HepG2 (cell line): ENCODE data around the gene MYO5B. TPM values are rescaled to one million over a fixed set of nuclear protein-coding genes. Genes with fewer than 3 reads are reported as not detected.

Source experiments
- KIAA2018 ChIP-seq: sonication (generic); formaldehyde crosslinking; IDR thresholded peaks from 2 replicates; pipeline ENCODE4 v1.5.0; 2020; ENCODE audit warnings: mild to moderate bottlenecking, missing genetic modification reagents, borderline replicate concordance
- KLF16 ChIP-seq, 2 experiments: sonication (generic) in 1 of 2; formaldehyde crosslinking in 1 of 2; IDR thresholded peaks; 2 replicates each; pipeline versions ENCODE4 v1.6.1 to v1.8.0; 2016 to 2023; ENCODE audit warnings: missing genetic modification reagents in 2 of 2, missing compliant biosample characterization in 1 of 2
- PCBP2 ChIP-seq: fragments of 200-400 bp; formaldehyde crosslinking; optimal IDR thresholded peaks from 2 replicates; pipeline ENCODE3; 2018; ENCODE audit warnings: low read length, low read depth; ENCODE audit not compliant: poor library complexity, severe bottlenecking
- PITX1 ChIP-seq: sonication (generic); formaldehyde crosslinking; IDR thresholded peaks from 2 replicates; pipeline ENCODE4 v1.5.1; 2020; ENCODE audit warnings: mild to moderate bottlenecking, missing genetic modification reagents
- RFX1 ChIP-seq: fragments of 450-650 bp; IDR thresholded peaks from 2 replicates; pipeline ENCODE4 v1.6.1; 2017
- RNF2 ChIP-seq: fragments of 450-650 bp; conservative IDR thresholded peaks from 2 replicates; pipeline ENCODE4 v1.6.1; 2016; ENCODE audit warnings: low read depth
- SALL1 ChIP-seq: sonication (generic); formaldehyde crosslinking; IDR thresholded peaks from 2 replicates; pipeline ENCODE4 v1.8.0; 2022; ENCODE audit warnings: mild to moderate bottlenecking, missing genetic modification reagents
- SKIL ChIP-seq: sonication (generic); formaldehyde crosslinking; IDR thresholded peaks from 2 replicates; pipeline ENCODE4 v1.8.0; 2022; ENCODE audit warnings: missing genetic modification reagents, mild to moderate bottlenecking, moderate library complexity, borderline replicate concordance
- SSRP1 ChIP-seq: IDR thresholded peaks from 2 replicates; pipeline ENCODE4 v1.6.1; 2016; ENCODE audit warnings: control low read depth
- TCF7L2 ChIP-seq: IDR thresholded peaks from 2 replicates; pipeline ENCODE4 v1.6.1; 2011; ENCODE audit warnings: mild to moderate bottlenecking, low read depth, low read length, moderate library complexity
- THYN1 ChIP-seq: sonication (generic); formaldehyde crosslinking; IDR thresholded peaks from 2 replicates; pipeline ENCODE4 v1.8.1; 2023; ENCODE audit warnings: low read depth, mild to moderate bottlenecking, moderate library complexity, missing genetic modification reagents, borderline replicate concordance
- TMF1 ChIP-seq: sonication (generic); formaldehyde crosslinking; IDR thresholded peaks from 2 replicates; pipeline ENCODE4 v1.8.1; 2022; ENCODE audit warnings: low read depth, missing genetic modification reagents
- ZNF124 ChIP-seq: sonication (generic); formaldehyde crosslinking; IDR thresholded peaks from 2 replicates; pipeline ENCODE4 v1.4.0; 2020; ENCODE audit warnings: missing genetic modification reagents
- ZNF30 ChIP-seq: sonication (generic); formaldehyde crosslinking; IDR thresholded peaks from 2 replicates; pipeline ENCODE4 v1.5.0; 2020; ENCODE audit warnings: mild to moderate bottlenecking, missing genetic modification reagents
- ZNF614 ChIP-seq: IDR thresholded peaks from 2 replicates; pipeline ENCODE4 v1.6.1; 2018; ENCODE audit warnings: missing biosample characterization, missing genetic modification reagents, inconsistent platforms, borderline replicate concordance
- polyA plus RNA-seq, 8 experiments: library from polyadenylated mRNA; depleted of rRNA in 3 of 8; stranded (reverse) in 7 of 8; unstranded in 1 of 8; fragments of >200 nt; fragmentation: Illumina TruSeq in 4 of 8; extraction: Trizol in 4 of 8; gene quantifications; 2 replicates each; pipeline versions ENCODE4 v1.2.1 to v1.2.3, GENCODE V29; 2011 to 2016; ENCODE audit warnings: low read depth in 4 of 8, missing spikeins in 1 of 8, mixed read lengths in 1 of 8; ENCODE audit not compliant: insufficient read depth in 1 of 8
- total RNA-seq, 5 experiments: library from RNA; depleted of rRNA; stranded (reverse); fragments of >200 nt; fragmentation: Illumina TruSeq; extraction: Trizol; gene quantifications; 2 replicates each; pipeline ENCODE4 v1.2.3, GENCODE V29; 2016; ENCODE audit warnings: low read depth in 1 of 5
- TF ChIP-seq, protein P1 (sequence below): sonication (generic); formaldehyde crosslinking; IDR thresholded peaks from 2 replicates; pipeline ENCODE4 v1.4.0; 2020; ENCODE audit warnings: missing genetic modification reagents

Gene MYO5B
- total and polyA plus RNA-seq, 2 of the 13 experiments (the other 11 are each of a cell fraction or from before 2014, with no cell fraction given) = 13.1 to 24.0 TPM

- TF ChIP-seq THYN1 (CRISPR knock-in tag) (no peak), ZNF30 (CRISPR knock-in tag) (no peak), KIAA2018 (CRISPR knock-in tag) (no peak), PCBP2 (no peak), SKIL (CRISPR knock-in tag) (peak; percentile 10; the same call in 1 of the 2 replicates), RFX1 (no peak), TMF1 (CRISPR knock-in tag) (0 out of 2 replicates have a peak, but pooled peaks have one; percentile 54), KLF16 (CRISPR knock-in tag; IDR thresholded peaks at IDR 0.05) (0 out of 4 replicates have a peak, but pooled peaks of 1 of the 2 experiments have one; percentile 47), RNF2 (no peak), ZNF124 (CRISPR knock-in tag) (no peak), SSRP1 (CRISPR knock-in tag) (0 out of 2 replicates have a peak, but pooled peaks have one; percentile 69), PITX1 (peak; percentile 51; the same call in 1 of the 2 replicates), SALL1 (peak; percentile 44), ZNF614 (CRISPR knock-in tag) (0 out of 2 replicates have a peak, but pooled peaks have one; percentile 13), TCF7L2 (no peak)
- TF ChIP-seq, protein P1, sequence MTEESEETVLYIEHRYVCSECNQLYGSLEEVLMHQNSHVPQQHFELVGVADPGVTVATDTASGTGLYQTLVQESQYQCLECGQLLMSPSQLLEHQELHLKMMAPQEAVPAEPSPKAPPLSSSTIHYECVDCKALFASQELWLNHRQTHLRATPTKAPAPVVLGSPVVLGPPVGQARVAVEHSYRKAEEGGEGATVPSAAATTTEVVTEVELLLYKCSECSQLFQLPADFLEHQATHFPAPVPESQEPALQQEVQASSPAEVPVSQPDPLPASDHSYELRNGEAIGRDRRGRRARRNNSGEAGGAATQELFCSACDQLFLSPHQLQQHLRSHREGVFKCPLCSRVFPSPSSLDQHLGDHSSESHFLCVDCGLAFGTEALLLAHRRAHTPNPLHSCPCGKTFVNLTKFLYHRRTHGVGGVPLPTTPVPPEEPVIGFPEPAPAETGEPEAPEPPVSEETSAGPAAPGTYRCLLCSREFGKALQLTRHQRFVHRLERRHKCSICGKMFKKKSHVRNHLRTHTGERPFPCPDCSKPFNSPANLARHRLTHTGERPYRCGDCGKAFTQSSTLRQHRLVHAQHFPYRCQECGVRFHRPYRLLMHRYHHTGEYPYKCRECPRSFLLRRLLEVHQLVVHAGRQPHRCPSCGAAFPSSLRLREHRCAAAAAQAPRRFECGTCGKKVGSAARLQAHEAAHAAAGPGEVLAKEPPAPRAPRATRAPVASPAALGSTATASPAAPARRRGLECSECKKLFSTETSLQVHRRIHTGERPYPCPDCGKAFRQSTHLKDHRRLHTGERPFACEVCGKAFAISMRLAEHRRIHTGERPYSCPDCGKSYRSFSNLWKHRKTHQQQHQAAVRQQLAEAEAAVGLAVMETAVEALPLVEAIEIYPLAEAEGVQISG (CRISPR knock-in tag) = peak; percentile 12; the same call in 1 of the 2 replicates
These were observed 381.4 kb downstream of the MYO5B start, which contains the start of gene ACAA2 (continued) for GRCh38 chr18:49813319-49814146.
